ENCODE data around the gene SLC13A5.

DNA sequence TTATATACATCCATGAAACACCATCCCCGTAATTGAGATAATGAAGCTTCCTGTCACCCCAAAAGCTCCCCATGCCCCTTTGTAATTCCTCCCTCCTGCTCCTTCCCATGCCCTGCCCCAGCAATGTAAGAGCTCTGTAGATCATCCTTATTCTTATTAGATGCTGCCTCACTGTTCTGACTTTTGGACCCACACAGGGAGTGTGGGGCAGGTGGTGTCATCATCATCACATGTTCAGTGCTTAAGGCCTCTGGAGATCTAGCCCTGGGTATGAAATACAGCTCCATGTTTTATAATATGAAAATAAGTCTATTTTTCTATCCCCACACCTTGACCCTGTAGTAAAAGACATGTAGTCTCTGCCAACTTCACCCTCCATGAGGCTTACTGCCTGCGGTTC is 44.6 kb upstream of the SLC13A5 start:
- no peak for TF ChIP-seq CTCF (IDR thresholded peaks at IDR 0.05; ENCODE audit: low read depth, low read length)
- TF ChIP-seq POLR2A (IDR thresholded peaks at IDR 0.05; ENCODE audit: extremely low read depth, insufficient read length), result no peak
- no peak for TF ChIP-seq MYC (IDR thresholded peaks at IDR 0.05; ENCODE audit: low read depth, low read length)

All from NB4 (cell line).